ENCODE measurements around the gene DNPH1. TPM values are rescaled to one million over a fixed set of nuclear protein-coding genes. Genes with fewer than 3 reads are reported as not detected.

Gene DNPH1
- total and polyA plus RNA-seq, 2 donors (not counting 3 experiments of a cell fraction or from before 2014, with no cell fraction given) = 37.7 to 120 TPM

DNA sequence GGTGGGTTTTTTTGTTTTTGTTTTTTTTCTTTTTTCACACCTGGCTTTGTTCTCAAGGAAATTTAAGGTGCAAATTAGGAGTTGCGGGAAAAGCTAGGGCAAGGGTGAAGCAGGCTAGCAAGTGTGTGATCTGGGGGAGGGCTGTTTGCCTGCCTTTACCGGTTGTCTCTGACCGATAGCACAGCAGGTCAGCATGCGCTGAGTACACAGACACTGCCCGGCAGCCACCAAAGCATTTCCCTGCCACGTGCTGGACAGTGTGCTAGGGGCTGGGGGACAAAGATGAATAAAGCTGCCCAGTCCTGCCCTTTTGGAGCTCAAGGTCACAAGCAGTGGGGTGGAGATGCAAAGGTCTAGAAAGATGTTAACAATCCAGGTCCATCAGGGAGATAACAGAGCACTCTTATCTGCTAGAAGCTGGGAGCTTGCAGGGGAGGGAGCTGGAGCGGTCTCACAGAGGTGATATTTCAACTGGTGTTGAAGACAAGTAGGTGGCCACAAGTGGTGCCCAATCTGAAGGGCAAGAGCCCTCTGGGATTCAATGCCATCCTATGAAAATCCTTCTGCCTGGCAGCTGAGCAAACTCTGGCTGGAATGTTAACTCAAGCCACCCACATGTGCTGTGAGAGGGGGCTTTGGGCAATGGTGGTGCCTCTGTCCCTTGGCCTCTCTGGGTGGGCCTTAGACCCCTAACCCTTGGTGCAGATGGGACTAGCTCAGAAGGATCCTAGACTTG lies 38.5 kb upstream of the DNPH1 start:
- intact Hi-C loops (cut with micrococcal nuclease) (no loop called here), dilution Hi-C loops (cut with MboI; ENCODE audit: extremely low pct_ligation_motif_present, low sequenced_read_pairs) (no loop called here)
- no TSS peak for BruUV-seq (replicated peaks)
- Histone ChIP-seq H3K9ac (replicated peaks; ENCODE audit: extremely low read depth, insufficient read depth, low read length) (no peak overlapping the region), H3K4me1 (ENCODE audit: control insufficient read depth, extremely low read depth, insufficient read depth, low read length) (no peaks in the 10 kb centered on the region), H3K4me2 (ENCODE audit: insufficient read depth, low read length) (no peak overlapping the region), H3K36me3 (ENCODE audit: control insufficient read depth in 2 of 2, extremely low read depth in 1 of 2, insufficient read depth in 2 of 2, low read length in 2 of 2) (no peaks in the 10 kb centered on the region), H3K4me3 (replicated peaks in 1 of 3; ENCODE audit: insufficient read depth in 1 of 3, low read depth in 1 of 3, low read length in 3 of 3) (no peak overlapping the region), H2AFZ (ENCODE audit: low read depth, low read length) (no peak overlapping the region), H3K79me2 (ENCODE audit: control insufficient read depth, insufficient read depth, low read length) (no peaks in the 10 kb centered on the region), H3K9me3 (replicated peaks; ENCODE audit: control insufficient read depth, insufficient read depth, low read length) (no peaks in the 10 kb centered on the region), H3K27me3 (ENCODE audit: control insufficient read depth in 2 of 2, insufficient read depth in 2 of 2, low read length in 2 of 2) (peaks cover 18 to 29% of the 10 kb centered on the region in 2 experiments), H4K20me1 (replicated peaks; ENCODE audit: control insufficient read depth, extremely low read depth, insufficient read depth, low read length) (no peaks in the 10 kb centered on the region), H3K27ac (ENCODE audit: insufficient read depth, low read depth, low read length) (no peak overlapping the region), H3K9me1 (replicated peaks; ENCODE audit: control insufficient read depth, extremely low read depth, insufficient read depth, low read length) (no peaks in the 10 kb centered on the region)
- DNase-seq (ENCODE audit: low read depth, low spot score) = no peak
- CTCF ChIA-PET = interaction anchor here (1.0 to 1.6 kb wide), 2 partner anchors 39 to 238 kb away, joined by 4 to 5 read pairs; partner anchors contain the start of gene DNPH1
- POLR2A ChIA-PET = no interaction called here
- no peak for TF ChIP-seq MYC (IDR thresholded peaks at IDR 0.05; ENCODE audit: low read depth, low read length)
- TF ChIP-seq GATA2 (IDR thresholded peaks at IDR 0.05; ENCODE audit: insufficient read depth, insufficient read length, low read depth, low read length) = no peak
- TF ChIP-seq, protein P1, sequence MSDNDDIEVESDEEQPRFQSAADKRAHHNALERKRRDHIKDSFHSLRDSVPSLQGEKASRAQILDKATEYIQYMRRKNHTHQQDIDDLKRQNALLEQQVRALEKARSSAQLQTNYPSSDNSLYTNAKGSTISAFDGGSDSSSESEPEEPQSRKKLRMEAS (IDR thresholded peaks at IDR 0.05; ENCODE audit: insufficient read depth, insufficient read length) = no peak
- no peak for TF ChIP-seq JUN (IDR thresholded peaks at IDR 0.05; ENCODE audit: borderline replicate concordance, insufficient read depth, insufficient read length, low read depth)
- TF ChIP-seq POLR2A (IDR thresholded peaks at IDR 0.05; ENCODE audit: low read depth, low read length) = no peak
- no peak for TF ChIP-seq POLR2AphosphoS5 (IDR thresholded peaks at IDR 0.05; ENCODE audit: insufficient read depth, low read depth, low read length)
- TF ChIP-seq, protein P2, sequence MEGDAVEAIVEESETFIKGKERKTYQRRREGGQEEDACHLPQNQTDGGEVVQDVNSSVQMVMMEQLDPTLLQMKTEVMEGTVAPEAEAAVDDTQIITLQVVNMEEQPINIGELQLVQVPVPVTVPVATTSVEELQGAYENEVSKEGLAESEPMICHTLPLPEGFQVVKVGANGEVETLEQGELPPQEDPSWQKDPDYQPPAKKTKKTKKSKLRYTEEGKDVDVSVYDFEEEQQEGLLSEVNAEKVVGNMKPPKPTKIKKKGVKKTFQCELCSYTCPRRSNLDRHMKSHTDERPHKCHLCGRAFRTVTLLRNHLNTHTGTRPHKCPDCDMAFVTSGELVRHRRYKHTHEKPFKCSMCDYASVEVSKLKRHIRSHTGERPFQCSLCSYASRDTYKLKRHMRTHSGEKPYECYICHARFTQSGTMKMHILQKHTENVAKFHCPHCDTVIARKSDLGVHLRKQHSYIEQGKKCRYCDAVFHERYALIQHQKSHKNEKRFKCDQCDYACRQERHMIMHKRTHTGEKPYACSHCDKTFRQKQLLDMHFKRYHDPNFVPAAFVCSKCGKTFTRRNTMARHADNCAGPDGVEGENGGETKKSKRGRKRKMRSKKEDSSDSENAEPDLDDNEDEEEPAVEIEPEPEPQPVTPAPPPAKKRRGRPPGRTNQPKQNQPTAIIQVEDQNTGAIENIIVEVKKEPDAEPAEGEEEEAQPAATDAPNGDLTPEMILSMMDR (IDR thresholded peaks at IDR 0.05; ENCODE audit: extremely low read depth in 1 of 2, insufficient read depth in 1 of 2, low read depth in 1 of 2, low read length in 2 of 2) = no peak
- TF ChIP-seq EZH2 (IDR thresholded peaks at IDR 0.05; ENCODE audit: borderline replicate concordance, low read depth, low read length, severe bottlenecking) = no peak
- TF ChIP-seq FOS (IDR thresholded peaks at IDR 0.05; ENCODE audit: borderline replicate concordance, insufficient read depth, low read length) = no peak
- no peak for FAIRE-seq
